ENCODE data around the gene FAM24B.

DNA sequence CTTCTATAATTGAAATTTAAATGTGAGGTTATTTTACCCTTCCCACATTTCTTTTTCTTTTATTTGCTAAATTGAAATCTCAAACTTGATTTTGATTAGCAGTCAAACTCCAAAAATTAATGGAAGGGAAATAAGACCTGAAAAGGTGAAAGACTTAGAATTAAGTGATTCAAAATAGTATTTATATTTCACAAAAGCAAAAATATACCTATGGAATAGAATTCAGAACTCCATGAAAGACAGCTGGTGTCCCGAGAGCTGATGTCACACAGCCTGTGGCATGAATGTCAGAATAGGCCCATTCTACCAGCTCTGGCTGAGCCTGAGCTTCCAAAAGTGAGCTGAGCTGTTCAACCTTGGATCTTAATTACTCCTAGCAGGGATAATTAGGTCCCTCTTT is 30.9 kb upstream of the FAM24B start, which contains the start of gene FAM24A:
- TF ChIP-seq, protein P1, sequence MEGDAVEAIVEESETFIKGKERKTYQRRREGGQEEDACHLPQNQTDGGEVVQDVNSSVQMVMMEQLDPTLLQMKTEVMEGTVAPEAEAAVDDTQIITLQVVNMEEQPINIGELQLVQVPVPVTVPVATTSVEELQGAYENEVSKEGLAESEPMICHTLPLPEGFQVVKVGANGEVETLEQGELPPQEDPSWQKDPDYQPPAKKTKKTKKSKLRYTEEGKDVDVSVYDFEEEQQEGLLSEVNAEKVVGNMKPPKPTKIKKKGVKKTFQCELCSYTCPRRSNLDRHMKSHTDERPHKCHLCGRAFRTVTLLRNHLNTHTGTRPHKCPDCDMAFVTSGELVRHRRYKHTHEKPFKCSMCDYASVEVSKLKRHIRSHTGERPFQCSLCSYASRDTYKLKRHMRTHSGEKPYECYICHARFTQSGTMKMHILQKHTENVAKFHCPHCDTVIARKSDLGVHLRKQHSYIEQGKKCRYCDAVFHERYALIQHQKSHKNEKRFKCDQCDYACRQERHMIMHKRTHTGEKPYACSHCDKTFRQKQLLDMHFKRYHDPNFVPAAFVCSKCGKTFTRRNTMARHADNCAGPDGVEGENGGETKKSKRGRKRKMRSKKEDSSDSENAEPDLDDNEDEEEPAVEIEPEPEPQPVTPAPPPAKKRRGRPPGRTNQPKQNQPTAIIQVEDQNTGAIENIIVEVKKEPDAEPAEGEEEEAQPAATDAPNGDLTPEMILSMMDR (IDR thresholded peaks at IDR 0.05; ENCODE audit: low read depth, low read length, poor library complexity, severe bottlenecking) = no peak
- no peak for TF ChIP-seq EZH2phosphoT487 (IDR thresholded peaks at IDR 0.05; ENCODE audit: borderline replicate concordance, low read length)

All from DOHH2 (cell line).